ENCODE measurements around the gene DMC1. TPM values are rescaled to one million over a fixed set of nuclear protein-coding genes. Genes with fewer than 3 reads are reported as not detected.
A peak's percentile ranks its signal among the peaks of the same experiment; 100 is the strongest.

DMC1 gene
- total RNA-seq, 2 donors from 2014 or later = 3.1 TPM; not detected in 1

- no peak for DNase-seq (ENCODE audit: low spot score)
- Histone ChIP-seq H3K27me3 (replicated peaks; ENCODE audit: insufficient read depth) (no peaks in the 10 kb centered on the region), H3K4me1 (ENCODE audit: control insufficient read depth in 1 of 2, low read depth in 2 of 2) (peaks cover 12 to 33% of the 10 kb centered on the region in 2 donors), H3K27ac (peak overlapping the region; percentile 25 to 46), H3K4me3 (no peak overlapping the region), H3K9me3 (no peaks in the 10 kb centered on the region), H3K36me3 (peaks cover 95% of the 10 kb centered on the region)
- TF ChIP-seq, protein P1, sequence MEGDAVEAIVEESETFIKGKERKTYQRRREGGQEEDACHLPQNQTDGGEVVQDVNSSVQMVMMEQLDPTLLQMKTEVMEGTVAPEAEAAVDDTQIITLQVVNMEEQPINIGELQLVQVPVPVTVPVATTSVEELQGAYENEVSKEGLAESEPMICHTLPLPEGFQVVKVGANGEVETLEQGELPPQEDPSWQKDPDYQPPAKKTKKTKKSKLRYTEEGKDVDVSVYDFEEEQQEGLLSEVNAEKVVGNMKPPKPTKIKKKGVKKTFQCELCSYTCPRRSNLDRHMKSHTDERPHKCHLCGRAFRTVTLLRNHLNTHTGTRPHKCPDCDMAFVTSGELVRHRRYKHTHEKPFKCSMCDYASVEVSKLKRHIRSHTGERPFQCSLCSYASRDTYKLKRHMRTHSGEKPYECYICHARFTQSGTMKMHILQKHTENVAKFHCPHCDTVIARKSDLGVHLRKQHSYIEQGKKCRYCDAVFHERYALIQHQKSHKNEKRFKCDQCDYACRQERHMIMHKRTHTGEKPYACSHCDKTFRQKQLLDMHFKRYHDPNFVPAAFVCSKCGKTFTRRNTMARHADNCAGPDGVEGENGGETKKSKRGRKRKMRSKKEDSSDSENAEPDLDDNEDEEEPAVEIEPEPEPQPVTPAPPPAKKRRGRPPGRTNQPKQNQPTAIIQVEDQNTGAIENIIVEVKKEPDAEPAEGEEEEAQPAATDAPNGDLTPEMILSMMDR (IDR thresholded peaks at IDR 0.05) = no peak
- ATAC-seq (ENCODE audit: insufficient number of reproducible peaks, low FRiP score, low read depth) = no peak
These were observed 79.5 kb downstream of the DMC1 start for GRCh38 chr22:38490475-38490874.

DNA sequence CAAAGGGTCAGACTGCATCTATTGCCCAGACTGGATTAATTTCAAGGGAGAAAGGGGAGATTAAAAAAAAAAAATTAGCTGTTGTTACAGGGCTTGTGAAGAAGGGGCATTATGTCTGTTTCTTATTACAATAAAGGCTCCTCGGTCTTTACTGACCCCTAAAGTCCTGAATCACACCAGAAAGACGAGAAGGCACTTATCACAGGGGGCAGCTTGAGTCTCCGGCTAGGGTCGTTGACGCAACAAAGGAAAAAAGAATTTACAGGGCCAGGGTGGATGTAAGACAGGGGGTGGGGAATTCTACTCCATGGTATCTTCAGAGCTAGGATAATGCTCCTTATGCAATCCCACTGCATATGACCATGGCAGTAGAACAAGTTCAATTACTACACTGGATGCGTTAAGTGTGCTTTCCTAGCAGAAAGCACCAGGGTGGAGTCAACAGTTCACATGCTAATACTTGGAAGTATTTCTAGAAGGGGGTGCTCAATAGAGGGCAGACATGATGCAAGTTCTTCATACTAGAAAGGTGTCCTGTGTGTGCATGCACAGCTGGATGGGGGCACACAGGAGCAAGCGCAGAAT is 80.3 kb downstream of the DMC1 start:
- ATAC-seq (ENCODE audit: insufficient number of reproducible peaks, low FRiP score, low read depth) (no peak), DNase-seq (ENCODE audit: low spot score) (no peak)
- TF ChIP-seq, protein P1 (IDR thresholded peaks at IDR 0.05) = no peak
- Histone ChIP-seq H3K27ac (peak overlapping the region in 1 of 2 donors; percentile 46), H3K27me3 (replicated peaks; ENCODE audit: insufficient read depth) (no peaks in the 10 kb centered on the region), H3K9me3 (no peaks in the 10 kb centered on the region), H3K36me3 (peaks cover 93% of the 10 kb centered on the region), H3K4me3 (no peak overlapping the region), H3K4me1 (ENCODE audit: control insufficient read depth in 1 of 2, low read depth in 2 of 2) (peaks cover 12 to 26% of the 10 kb centered on the region in 2 donors)

- ATAC-seq (ENCODE audit: insufficient number of reproducible peaks, low FRiP score, low read depth) = no peak
- H3K9me3 ChIP-seq = no peaks in the 10 kb centered on the region
- no peaks in the 10 kb centered on the region for H3K27me3 ChIP-seq (replicated peaks; ENCODE audit: insufficient read depth)
- TF ChIP-seq, protein P1 (IDR thresholded peaks at IDR 0.05) = no peak
- no peak overlapping the region for H3K4me3 ChIP-seq
- DNase-seq (ENCODE audit: low spot score) = no peak
- H3K4me1 ChIP-seq (ENCODE audit: control insufficient read depth in 1 of 2, low read depth in 2 of 2) = peaks cover 7 to 22% of the 10 kb centered on the region in 2 donors
- peaks cover 93% of the 10 kb centered on the region for H3K36me3 ChIP-seq
- H3K27ac ChIP-seq = peak overlapping the region in 1 of 2 donors; percentile 36
These were observed 80.8 kb downstream of the DMC1 start for GRCh38 chr22:38489142-38489541.

- no peak for ATAC-seq (ENCODE audit: insufficient number of reproducible peaks, low FRiP score, low read depth)
- TF ChIP-seq, protein P1 (IDR thresholded peaks at IDR 0.05) = no peak
- H3K4me1 ChIP-seq (ENCODE audit: control insufficient read depth in 1 of 2, low read depth in 2 of 2) = peaks cover 7 to 15% of the 10 kb centered on the region in 2 donors
- peaks cover 91% of the 10 kb centered on the region for H3K36me3 ChIP-seq
- no peak overlapping the region for H3K4me3 ChIP-seq
- H3K9me3 ChIP-seq = no peaks in the 10 kb centered on the region
- H3K27ac ChIP-seq = no peak overlapping the region
- no peak for DNase-seq (ENCODE audit: low spot score)
- no peaks in the 10 kb centered on the region for H3K27me3 ChIP-seq (replicated peaks; ENCODE audit: insufficient read depth)
These were observed 82.0 kb downstream of the DMC1 start for GRCh38 chr22:38487946-38488345.

DNA sequence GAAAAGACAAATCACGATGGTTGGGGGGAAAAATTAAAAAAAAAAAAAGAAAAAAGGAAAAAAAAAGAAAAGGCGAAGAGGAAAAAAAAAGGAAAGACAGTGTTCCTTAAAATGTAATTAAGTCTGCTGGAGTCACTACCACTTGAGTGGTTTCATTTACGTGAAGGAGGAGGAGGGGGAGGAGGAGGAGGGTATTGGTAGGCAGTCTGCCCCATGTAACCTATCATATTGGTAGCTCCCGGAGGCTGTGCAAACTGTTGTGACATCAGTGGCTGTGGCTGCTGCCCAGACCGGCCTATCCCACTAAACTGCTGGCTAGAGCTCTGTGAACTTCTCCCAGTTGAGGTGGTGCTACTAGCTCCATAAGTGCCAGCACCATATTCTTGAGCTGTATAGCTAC is 84.2 kb downstream of the DMC1 start:
- Histone ChIP-seq H3K27me3 (replicated peaks; ENCODE audit: insufficient read depth) (no peaks in the 10 kb centered on the region), H3K27ac (no peak overlapping the region), H3K4me3 (no peak overlapping the region), H3K36me3 (peaks cover 86% of the 10 kb centered on the region), H3K4me1 (ENCODE audit: control insufficient read depth in 1 of 2, low read depth in 2 of 2) (peaks cover 0 to 4% of the 10 kb centered on the region in 2 donors), H3K9me3 (no peaks in the 10 kb centered on the region)
- no peak for ATAC-seq (ENCODE audit: insufficient number of reproducible peaks, low FRiP score, low read depth)
- TF ChIP-seq, protein P1 (IDR thresholded peaks at IDR 0.05) = no peak
- no peak for DNase-seq (ENCODE audit: low spot score)
